Keratinocyte (primary cell): ENCODE results near the gene ATP6V0A4.

Source experiments
- EZH2 ChIP-seq: IDR thresholded peaks from one replicate; pipeline ENCODE4 v1.6.1; 2012; ENCODE audit warnings: inconsistent platforms, mild to moderate bottlenecking, low read length, moderate library complexity
- TF ChIP-seq, protein P1 (sequence below), 3 experiments: IDR thresholded peaks in 1 of 3; conservative IDR thresholded peaks in 1 of 3; optimal IDR thresholded peaks in 1 of 3; 2 replicates in 2 of 3; 3 replicates in 1 of 3; pipeline versions ENCODE3 to v1.5.1; 2011; ENCODE audit warnings: low read length in 3 of 3, mild to moderate bottlenecking in 3 of 3, moderate library complexity in 2 of 3, control low read depth in 1 of 3, inconsistent platforms in 1 of 3; ENCODE audit not compliant: insufficient read depth in 2 of 3; ENCODE audit errors: extremely low read depth in 1 of 3

DNA sequence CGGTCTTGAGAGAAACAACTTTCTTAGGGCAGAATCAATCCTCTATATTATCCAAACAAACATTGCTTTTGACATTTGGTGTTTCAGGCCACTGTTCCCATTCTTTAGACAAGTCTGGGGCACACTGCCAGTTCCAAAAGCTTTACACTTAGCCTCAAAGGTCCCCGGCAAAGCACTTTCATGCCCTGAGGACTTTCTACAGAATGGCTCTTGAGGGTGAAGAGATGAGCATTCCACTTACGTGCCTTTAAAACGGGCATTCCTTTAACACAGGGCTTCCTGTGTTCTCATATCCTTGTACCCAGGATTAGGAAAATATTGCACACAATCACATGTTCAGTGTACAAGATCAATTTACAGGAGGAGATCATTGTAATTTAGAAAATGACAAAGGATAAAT lies 13.3 kb downstream of the ATP6V0A4 start:
- TF ChIP-seq, protein P1, sequence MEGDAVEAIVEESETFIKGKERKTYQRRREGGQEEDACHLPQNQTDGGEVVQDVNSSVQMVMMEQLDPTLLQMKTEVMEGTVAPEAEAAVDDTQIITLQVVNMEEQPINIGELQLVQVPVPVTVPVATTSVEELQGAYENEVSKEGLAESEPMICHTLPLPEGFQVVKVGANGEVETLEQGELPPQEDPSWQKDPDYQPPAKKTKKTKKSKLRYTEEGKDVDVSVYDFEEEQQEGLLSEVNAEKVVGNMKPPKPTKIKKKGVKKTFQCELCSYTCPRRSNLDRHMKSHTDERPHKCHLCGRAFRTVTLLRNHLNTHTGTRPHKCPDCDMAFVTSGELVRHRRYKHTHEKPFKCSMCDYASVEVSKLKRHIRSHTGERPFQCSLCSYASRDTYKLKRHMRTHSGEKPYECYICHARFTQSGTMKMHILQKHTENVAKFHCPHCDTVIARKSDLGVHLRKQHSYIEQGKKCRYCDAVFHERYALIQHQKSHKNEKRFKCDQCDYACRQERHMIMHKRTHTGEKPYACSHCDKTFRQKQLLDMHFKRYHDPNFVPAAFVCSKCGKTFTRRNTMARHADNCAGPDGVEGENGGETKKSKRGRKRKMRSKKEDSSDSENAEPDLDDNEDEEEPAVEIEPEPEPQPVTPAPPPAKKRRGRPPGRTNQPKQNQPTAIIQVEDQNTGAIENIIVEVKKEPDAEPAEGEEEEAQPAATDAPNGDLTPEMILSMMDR (optimal IDR thresholded peaks at IDR 0.05 in 1 of 3, IDR thresholded peaks at IDR 0.05 in 1 of 3, conservative IDR thresholded peaks at IDR 0.05 in 1 of 3; ENCODE audit: extremely low read depth in 1 of 3, insufficient read depth in 2 of 3, low read length in 3 of 3) = no peak
- no peak for TF ChIP-seq EZH2
